Right atrium auricular region (tissue), 2 donors: ENCODE data around the gene RAD51AP2. TPM values are rescaled to one million over a fixed set of nuclear protein-coding genes. Genes with fewer than 3 reads are reported as not detected.

Experiments
- DNase-seq: peaks from one replicate; pipeline ENCODE4 v3.0.0-alpha.2; 2019; ENCODE audit warnings: low spot score
- H3K27ac ChIP-seq, 2 donors: fragments of 200-600 bp; sonication (generic); 1 replicate in 1 of 2; 2 replicates in 1 of 2; pipeline ENCODE4 v1.5.1; 2016 to 2019
- H3K27me3 ChIP-seq, 2 donors: fragments of 200-600 bp; sonication (generic); one replicate each; pipeline versions ENCODE4 v1.5.1 to v1.6.0; 2017 to 2019
- H3K36me3 ChIP-seq: fragments of 200-600 bp; sonication (generic); one replicate; pipeline ENCODE4 v1.5.1; 2016
- H3K4me1 ChIP-seq, 2 donors: fragments of 200-600 bp; sonication (generic); one replicate each; pipeline versions ENCODE4 v1.5.1 to v1.6.0; 2017 to 2019
- H3K4me3 ChIP-seq, 2 donors: fragments of 200-600 bp; sonication (generic); 1 replicate in 1 of 2; 2 replicates in 1 of 2; pipeline ENCODE4 v1.5.1; 2017 to 2019; ENCODE audit warnings: mild to moderate bottlenecking in 1 of 2, moderate library complexity in 1 of 2
- H3K9me3 ChIP-seq, 2 donors: fragments of 200-600 bp; sonication (generic); one replicate each; pipeline ENCODE4 v1.5.1; 2019
- CTCF ChIP-seq, 2 donors: fragments of 200-600 bp; sonication (generic); IDR thresholded peaks; one replicate each; pipeline ENCODE4 v1.5.1; 2019; ENCODE audit warnings: antibody characterized with exemption in 2 of 2
- total RNA-seq, 2 donors: library from RNA; depleted of rRNA; stranded (reverse); fragments of >200 nt; gene quantifications; one replicate each; pipeline ENCODE4 v1.1.0, GENCODE V29; 2016

Gene RAD51AP2
- total RNA-seq, 2 donors from 2014 or later: 0.22 to 0.28 TPM

GRCh38 chr2:17471979-17472378 is 46.3 kb downstream of the RAD51AP2 start:
- H3K9me3 ChIP-seq: peaks cover 0 to 22% of the 10 kb centered on the region in 2 donors
- no peaks in the 10 kb centered on the region for H3K27me3 ChIP-seq
- no peak overlapping the region for H3K4me3 ChIP-seq
- no peak for DNase-seq
- no peaks in the 10 kb centered on the region for H3K4me1 ChIP-seq
- no peak overlapping the region for H3K27ac ChIP-seq
- no peaks in the 10 kb centered on the region for H3K36me3 ChIP-seq
- TF ChIP-seq CTCF (IDR thresholded peaks at IDR 0.05): no peak

GRCh38 chr2:17470855-17471641 is 47.2 kb downstream of the RAD51AP2 start:
- Histone ChIP-seq H3K9me3 (peaks cover 0 to 22% of the 10 kb centered on the region in 2 donors), H3K27me3 (no peaks in the 10 kb centered on the region), H3K4me3 (no peak overlapping the region), H3K36me3 (no peaks in the 10 kb centered on the region), H3K27ac (no peak overlapping the region), H3K4me1 (no peaks in the 10 kb centered on the region)
- no peak for DNase-seq
- no peak for TF ChIP-seq CTCF (IDR thresholded peaks at IDR 0.05)

DNA sequence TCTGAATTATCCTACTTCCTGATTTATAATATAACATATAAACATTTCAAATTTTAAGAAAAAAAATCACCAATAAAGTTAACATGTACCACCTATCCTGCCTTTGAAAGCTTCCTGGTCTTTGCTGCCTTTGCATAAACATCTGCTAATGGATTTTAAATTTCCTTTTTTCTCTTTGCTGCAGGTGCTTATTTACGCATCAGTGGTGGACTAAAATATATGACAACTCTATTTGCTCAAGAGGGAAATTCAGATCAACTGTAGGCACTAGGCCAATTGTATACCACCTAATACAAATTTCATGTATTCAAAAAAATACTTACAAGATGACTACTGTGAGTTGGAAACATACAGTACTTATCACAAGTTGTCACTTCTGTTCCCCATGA is 57.2 kb downstream of the RAD51AP2 start:
- no peak for TF ChIP-seq CTCF (IDR thresholded peaks at IDR 0.05)
- H3K27me3 ChIP-seq: no peaks in the 10 kb centered on the region
- H3K9me3 ChIP-seq: no peaks in the 10 kb centered on the region
- no peak overlapping the region for H3K27ac ChIP-seq
- H3K36me3 ChIP-seq: no peaks in the 10 kb centered on the region
- H3K4me1 ChIP-seq: no peaks in the 10 kb centered on the region
- DNase-seq: no peak
- H3K4me3 ChIP-seq: no peak overlapping the region

Other genes starting within 250 kb of the RAD51AP2 start
- 10 to 100 TPM; 30.2 to 41.7 TPM for gene VSNL1, start 22.3 kb upstream of the RAD51AP2 start, total RNA-seq
- 10 to 100 TPM in 1 of 2 donors, 1 to 10 TPM in 1; 6.1 to 12.2 TPM for gene SMC6, start 235.4 kb upstream of the RAD51AP2 start, total RNA-seq
- gene GEN1, start 235.7 kb upstream of the RAD51AP2 start, total RNA-seq: 1 to 10 TPM; 1.2 to 2.3 TPM